Peyer's patch (tissue), 4 donors: ENCODE measurements around the gene ABR. TPM values are rescaled to one million over a fixed set of nuclear protein-coding genes. Genes with fewer than 3 reads are reported as not detected.

Experiments used
- DNase-seq, 3 donors: peaks; one replicate each; pipeline ENCODE4 v3.0.0-alpha.2; 2017 to 2019
- H3K27ac ChIP-seq, 4 donors: fragments of 200-600 bp; sonication (generic); one replicate each; pipeline ENCODE4 v1.5.1; 2016 to 2019
- H3K27me3 ChIP-seq, 2 donors: fragments of 200-600 bp; sonication (generic); one replicate each; pipeline ENCODE4 v1.5.1; 2019
- H3K36me3 ChIP-seq, 3 donors: fragments of 200-600 bp; sonication (generic); one replicate each; pipeline ENCODE4 v1.5.1; 2016 to 2019
- H3K4me1 ChIP-seq, 4 donors: fragments of 200-600 bp; sonication (generic); one replicate each; pipeline ENCODE4 v1.5.1; 2016 to 2019
- H3K4me3 ChIP-seq, 4 donors: fragments of 200-600 bp; sonication (generic); 1 replicate in 3 of 4; 2 replicates in 1 of 4; pipeline ENCODE4 v1.5.1; 2016 to 2019; ENCODE audit warnings: mild to moderate bottlenecking in 1 of 4
- H3K9me3 ChIP-seq, 4 donors: fragments of 200-600 bp; sonication (generic); one replicate each; pipeline ENCODE4 v1.5.1; 2016 to 2019; ENCODE audit warnings: mild to moderate bottlenecking in 1 of 4
- CTCF ChIP-seq, 6 experiments: fragments of 450-650 bp in 4 of 6; fragments of 200-600 bp in 2 of 6; sonication (generic) in 1 of 6; IDR thresholded peaks; one replicate each; pipeline ENCODE4 v1.5.1; 2017 to 2019; ENCODE audit warnings: antibody characterized with exemption in 6 of 6, mild to moderate bottlenecking in 3 of 6, moderate library complexity in 1 of 6
- POLR2A ChIP-seq, 2 donors: fragments of 450-650 bp; IDR thresholded peaks; one replicate each; pipeline ENCODE4 v1.5.1; 2017; ENCODE audit warnings: antibody characterized with exemption in 2 of 2, mild to moderate bottlenecking in 2 of 2, moderate library complexity in 2 of 2
- total RNA-seq, 4 donors: library from RNA; depleted of rRNA; stranded (reverse); fragments of >200 nt; gene quantifications; one replicate each; pipeline ENCODE4 v1.1.0, GENCODE V29; 2016

ABR gene
- total RNA-seq, 4 donors from 2014 or later, result 220 to 753 (median 440) TPM

- H3K36me3 ChIP-seq, result no peaks in the 10 kb centered on the region
- TF ChIP-seq POLR2A (IDR thresholded peaks at IDR 0.05), result no peak
- TF ChIP-seq CTCF (IDR thresholded peaks at IDR 0.05), result no peak
- H3K4me3 ChIP-seq, result no peak overlapping the region
- H3K9me3 ChIP-seq, result no peaks in the 10 kb centered on the region
- H3K27ac ChIP-seq, result no peak overlapping the region
- no peaks in the 10 kb centered on the region for H3K27me3 ChIP-seq
- DNase-seq, result no peak
- H3K4me1 ChIP-seq, result peaks cover 0 to 7% (median 0%) of the 10 kb centered on the region in 4 donors
Observed at GRCh38 chr17:1160591-1161390, 19.0 kb downstream of the ABR start.

GRCh38 chr17:1159431-1160180, 20.2 kb downstream of the ABR start:
- no peak for TF ChIP-seq CTCF (IDR thresholded peaks at IDR 0.05)
- no peak for TF ChIP-seq POLR2A (IDR thresholded peaks at IDR 0.05)
- no peaks in the 10 kb centered on the region for H3K36me3 ChIP-seq
- no peak overlapping the region for H3K27ac ChIP-seq
- no peaks in the 10 kb centered on the region for H3K27me3 ChIP-seq
- no peak for DNase-seq
- H3K4me3 ChIP-seq, result no peak overlapping the region
- H3K9me3 ChIP-seq, result no peaks in the 10 kb centered on the region
- H3K4me1 ChIP-seq, result no peaks in the 10 kb centered on the region

GRCh38 chr17:1158879-1159278, 20.9 kb downstream of the ABR start:
- Histone ChIP-seq H3K36me3 (no peaks in the 10 kb centered on the region), H3K4me1 (no peaks in the 10 kb centered on the region), H3K27ac (no peak overlapping the region), H3K9me3 (no peaks in the 10 kb centered on the region), H3K27me3 (no peaks in the 10 kb centered on the region), H3K4me3 (no peak overlapping the region)
- TF ChIP-seq POLR2A (IDR thresholded peaks at IDR 0.05), result no peak
- no peak for DNase-seq

- H3K9me3 ChIP-seq, result no peaks in the 10 kb centered on the region
- TF ChIP-seq POLR2A (IDR thresholded peaks at IDR 0.05), result no peak
- TF ChIP-seq CTCF (IDR thresholded peaks at IDR 0.05), result no peak
- H3K4me3 ChIP-seq, result no peak overlapping the region
- H3K4me1 ChIP-seq, result no peaks in the 10 kb centered on the region
- no peaks in the 10 kb centered on the region for H3K27me3 ChIP-seq
- no peaks in the 10 kb centered on the region for H3K36me3 ChIP-seq
- no peak overlapping the region for H3K27ac ChIP-seq
- no peak for DNase-seq
Observed at GRCh38 chr17:1156864-1157263, 22.9 kb downstream of the ABR start.

GRCh38 chr17:1154704-1155103, 25.1 kb downstream of the ABR start:
- H3K9me3 ChIP-seq, result no peaks in the 10 kb centered on the region
- peaks cover 0 to 5% (median 0%) of the 10 kb centered on the region in 3 donors for H3K36me3 ChIP-seq
- no peak for DNase-seq
- no peaks in the 10 kb centered on the region for H3K4me1 ChIP-seq
- no peak overlapping the region for H3K27ac ChIP-seq
- H3K27me3 ChIP-seq, result no peaks in the 10 kb centered on the region
- no peak overlapping the region for H3K4me3 ChIP-seq
- TF ChIP-seq CTCF (IDR thresholded peaks at IDR 0.05) (no peak), POLR2A (IDR thresholded peaks at IDR 0.05) (no peak)
